PC-9 (cell line): ENCODE results near the gene FCGR3B.
"Not testable (repeated sequence)": the region's sequence is repeated elsewhere in the genome, so short reads cannot be mapped to it uniquely, and the experiment has no call there.

Source experiments
- CTCF ChIP-seq: fragments of 200-600 bp; sonication (generic); conservative IDR thresholded peaks from 2 replicates; pipeline ENCODE4 v1.6.1; 2017; ENCODE audit warnings: mixed run types, antibody characterized with exemption, mild to moderate bottlenecking, moderate library complexity
- EZH2 ChIP-seq: fragments of 200-600 bp; sonication (generic); IDR thresholded peaks from 2 replicates; pipeline ENCODE4 v1.8.0; 2017; ENCODE audit warnings: antibody characterized with exemption, low read depth

- not testable (repeated sequence) for TF ChIP-seq CTCF, EZH2
These were observed 9.6 kb downstream of the FCGR3B start for GRCh38 chr1:161621181-161622000.
